Neural cell (in vitro differentiated cells): ENCODE data around the gene FOXD2.

Experiments used
- MXI1 ChIP-seq: fragments of 450-650 bp; conservative IDR thresholded peaks from 2 replicates; pipeline ENCODE4 v1.6.1; 2014; ENCODE audit warnings: antibody characterized with exemption, mild to moderate bottlenecking; ENCODE audit not compliant: poor library complexity, severe bottlenecking
- TF ChIP-seq, protein P1 (sequence below): fragments of 450-650 bp; IDR thresholded peaks from 2 replicates; pipeline ENCODE4 v1.5.1; 2014; ENCODE audit warnings: antibody characterized with exemption, mild to moderate bottlenecking, moderate library complexity; ENCODE audit not compliant: poor library complexity, severe bottlenecking

DNA sequence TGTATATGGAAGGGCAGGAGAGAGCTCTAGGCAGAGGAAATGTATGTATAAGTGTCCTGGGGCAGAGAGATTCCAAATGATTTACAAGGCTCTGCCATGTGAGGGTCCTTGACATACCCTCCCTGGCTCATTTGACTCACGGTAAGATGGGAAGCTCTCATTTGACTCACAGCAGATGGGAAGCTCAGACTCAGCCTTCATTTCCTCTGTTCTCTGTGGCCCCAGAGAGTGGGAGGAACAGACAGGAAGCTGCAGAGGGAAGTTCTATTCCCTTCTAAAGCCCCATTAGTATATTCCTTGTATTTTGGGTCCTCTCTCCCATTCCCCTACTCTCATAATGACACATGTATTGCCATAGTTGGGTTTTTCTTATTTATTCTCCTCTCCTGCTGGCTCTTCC is 44.9 kb downstream of the FOXD2 start:
- TF ChIP-seq, protein P1, sequence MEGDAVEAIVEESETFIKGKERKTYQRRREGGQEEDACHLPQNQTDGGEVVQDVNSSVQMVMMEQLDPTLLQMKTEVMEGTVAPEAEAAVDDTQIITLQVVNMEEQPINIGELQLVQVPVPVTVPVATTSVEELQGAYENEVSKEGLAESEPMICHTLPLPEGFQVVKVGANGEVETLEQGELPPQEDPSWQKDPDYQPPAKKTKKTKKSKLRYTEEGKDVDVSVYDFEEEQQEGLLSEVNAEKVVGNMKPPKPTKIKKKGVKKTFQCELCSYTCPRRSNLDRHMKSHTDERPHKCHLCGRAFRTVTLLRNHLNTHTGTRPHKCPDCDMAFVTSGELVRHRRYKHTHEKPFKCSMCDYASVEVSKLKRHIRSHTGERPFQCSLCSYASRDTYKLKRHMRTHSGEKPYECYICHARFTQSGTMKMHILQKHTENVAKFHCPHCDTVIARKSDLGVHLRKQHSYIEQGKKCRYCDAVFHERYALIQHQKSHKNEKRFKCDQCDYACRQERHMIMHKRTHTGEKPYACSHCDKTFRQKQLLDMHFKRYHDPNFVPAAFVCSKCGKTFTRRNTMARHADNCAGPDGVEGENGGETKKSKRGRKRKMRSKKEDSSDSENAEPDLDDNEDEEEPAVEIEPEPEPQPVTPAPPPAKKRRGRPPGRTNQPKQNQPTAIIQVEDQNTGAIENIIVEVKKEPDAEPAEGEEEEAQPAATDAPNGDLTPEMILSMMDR: no peak
- TF ChIP-seq MXI1: no peak
